Ovary (tissue), 9 donors: Measurements from ENCODE around the gene GUCY1A1. TPM values are rescaled to one million over a fixed set of nuclear protein-coding genes. Genes with fewer than 3 reads are reported as not detected.

Experiments
- DNase-seq, 5 donors: peaks; one replicate each; pipeline ENCODE4 v3.0.0-alpha.2; 2019 to 2020
- H3K27ac ChIP-seq, 2 donors: fragments of 200-600 bp; one replicate each; pipeline versions ENCODE4 v1.5.1 to v1.8.0; 2019 to 2022
- H3K27me3 ChIP-seq: fragments of 200-600 bp; one replicate; pipeline ENCODE4 v1.8.0; 2022
- H3K36me3 ChIP-seq: fragments of 200-600 bp; sonication (generic); one replicate; pipeline ENCODE4 v1.5.1; 2019
- H3K4me1 ChIP-seq: one replicate; pipeline ENCODE4 v1.8.1; 2013; ENCODE audit warnings: mild to moderate bottlenecking, moderate library complexity; ENCODE audit not compliant: insufficient read depth
- H3K4me3 ChIP-seq: fragments of 200-600 bp; sonication (generic); one replicate; pipeline ENCODE4 v1.5.1; 2017
- H3K9me3 ChIP-seq, 2 donors: fragments of 200-600 bp in 1 of 2; sonication (generic) in 1 of 2; one replicate each; pipeline versions ENCODE4 v1.5.1 to v1.8.1; 2013 to 2019; ENCODE audit warnings: mild to moderate bottlenecking in 1 of 2, moderate library complexity in 1 of 2
- CTCF ChIP-seq, 3 donors: fragments of 450-650 bp in 2 of 3; fragments of 200-600 bp in 1 of 3; IDR thresholded peaks; one replicate each; pipeline versions ENCODE4 v1.5.1 to v1.8.0; 2016 to 2022; ENCODE audit warnings: antibody characterized with exemption in 3 of 3, mild to moderate bottlenecking in 1 of 3
- EP300 ChIP-seq: sonication (generic); formaldehyde crosslinking; IDR thresholded peaks from one replicate; pipeline ENCODE4 v1.6.1; 2017; ENCODE audit warnings: antibody characterized with exemption
- POLR2A ChIP-seq: fragments of 450-650 bp; IDR thresholded peaks from one replicate; pipeline ENCODE4 v1.6.1; 2017; ENCODE audit warnings: antibody characterized with exemption, mild to moderate bottlenecking, moderate library complexity
- WGBS, 3 donors: extraction: QIAGEN DNeasy Blood & Tissue Kit in 1 of 3; methylation state at CpG; one replicate each; pipeline versions ENCODE4 v1.1.5 to v1.1.7; 2013 to 2017; 5-methylcytosine and 5-hydroxymethylcytosine counted together
- intact Hi-C, 4 donors: fragments of 100-400 bp; cut with DNase I; formaldehyde crosslinking; loops; one replicate each; pipeline versions ENCODE4 v1.11.0 to v1.15.1; 2022 to 2023
- polyA plus RNA-seq, 2 donors: library from polyadenylated mRNA; stranded (reverse); fragments of 200-250 nt in 1 of 2; fragments of 350-450 nt in 1 of 2; fragmentation: Illumina TruSeq in 1 of 2; extraction: RNeasy Lipid Tissue Mini Kit (QIAGEN cat#74804) in 1 of 2; gene quantifications; one replicate each; pipeline ENCODE4 v1.2.3, GENCODE V29; 2013 to 2014
- total RNA-seq, 7 donors: library from RNA; depleted of rRNA in 2 of 7; stranded (reverse); fragments of >200 nt in 2 of 7; fragmentation: NEBNext Ultra II Directional in 3 of 7; extraction: Animal tissue kit (Norgen Biotek cat#: 25700) in 3 of 7; gene quantifications; one replicate each; pipeline versions ENCODE4 v1.1.0 to v1.2.4, GENCODE V29; 2016 to 2023
- donor health status: DM: no; HTN: no; CAD: no; lungs with moderate emphysema.
- donor health status: DM: no; HTN: no; CAD: no.
- donor health status: Bipolar disorder and iron deficiency.
- donor health status: DM: yes; HTN: yes; CAD: no.
- donor health status: DM: no; HTN: no; CAD: no.
- donor health status: DM: yes; HTN: yes; CAD: no.

GUCY1A1 gene
- total and polyA plus RNA-seq, 9 donors = 3.0 to 26.9 (median 6.4) TPM

DNA sequence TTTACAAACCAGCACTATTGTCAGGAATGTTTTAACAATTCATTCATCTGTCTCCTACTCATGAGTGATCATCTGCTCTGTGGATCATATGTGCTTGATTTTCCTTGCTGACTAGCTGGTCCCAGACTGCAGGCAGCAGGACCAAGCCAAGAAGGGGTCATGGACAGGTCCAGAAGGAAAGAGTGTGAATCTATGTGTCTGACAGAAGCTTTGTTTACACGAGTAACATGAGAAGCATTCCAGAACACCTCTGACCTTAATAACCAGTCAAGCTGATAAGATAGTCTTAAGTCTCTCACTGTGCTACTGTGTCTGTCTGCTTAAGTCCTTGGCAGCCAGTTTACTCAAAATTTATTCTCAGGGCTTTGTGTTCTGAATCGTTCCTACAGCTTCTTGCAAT is 39.0 kb downstream of the GUCY1A1 start:
- intact Hi-C loops = no loop called here
- no peaks in the 10 kb centered on the region for H3K4me1 ChIP-seq
- WGBS, 3 donors = 3 to 6% (median 3%) methylated on average over 2 of the region's 2 CpGs

GRCh38 chr4:155706147-155706546 is 39.5 kb downstream of the GUCY1A1 start:
- no peaks in the 10 kb centered on the region for H3K9me3 ChIP-seq
- no peak overlapping the region for H3K4me3 ChIP-seq
- no peaks in the 10 kb centered on the region for H3K4me1 ChIP-seq
- no peak for TF ChIP-seq POLR2A
- TF ChIP-seq CTCF (IDR thresholded peaks at IDR 0.05) = no peak
- no peak for TF ChIP-seq EP300
- no peaks in the 10 kb centered on the region for H3K27me3 ChIP-seq
- no peak for DNase-seq
- H3K27ac ChIP-seq = no peak overlapping the region
- intact Hi-C loops = no loop called here
- no peaks in the 10 kb centered on the region for H3K36me3 ChIP-seq
- 34 to 45% (median 43%) methylated on average over 2 of the region's 2 CpGs for WGBS, 3 donors

More for the DNA sequence above, 39.0 kb downstream of the GUCY1A1 start:
- Histone ChIP-seq H3K27me3 (no peaks in the 10 kb centered on the region), H3K27ac (no peak overlapping the region), H3K36me3 (no peaks in the 10 kb centered on the region), H3K4me3 (no peak overlapping the region), H3K9me3 (no peaks in the 10 kb centered on the region)
- TF ChIP-seq CTCF (IDR thresholded peaks at IDR 0.05) (no peak), EP300 (no peak), POLR2A (no peak)
- no peak for DNase-seq

- intact Hi-C loops = no loop called here
- 74 to 89% (median 85%) methylated on average over 5 of the region's 5 CpGs for WGBS, 3 donors
- Histone ChIP-seq H3K36me3 (no peaks in the 10 kb centered on the region), H3K27ac (no peak overlapping the region), H3K4me3 (no peak overlapping the region), H3K4me1 (no peaks in the 10 kb centered on the region), H3K9me3 (no peaks in the 10 kb centered on the region), H3K27me3 (no peaks in the 10 kb centered on the region)
- no peak for TF ChIP-seq POLR2A
- no peak for TF ChIP-seq EP300
- no peak for TF ChIP-seq CTCF (IDR thresholded peaks at IDR 0.05)
- no peak for DNase-seq
Measured at GRCh38 chr4:155707251-155707650, 40.6 kb downstream of the GUCY1A1 start.

- intact Hi-C loops = no loop called here
- Histone ChIP-seq H3K9me3 (no peaks in the 10 kb centered on the region), H3K36me3 (no peaks in the 10 kb centered on the region), H3K4me1 (no peaks in the 10 kb centered on the region), H3K27me3 (no peaks in the 10 kb centered on the region), H3K27ac (no peak overlapping the region), H3K4me3 (no peak overlapping the region)
- no peak for TF ChIP-seq POLR2A
- no peak for TF ChIP-seq CTCF (IDR thresholded peaks at IDR 0.05)
- no peak for TF ChIP-seq EP300
- 82 to 89% (median 86%) methylated on average over 1 of the region's 1 CpG for WGBS, 3 donors
- DNase-seq = no peak
Measured at GRCh38 chr4:155708782-155709181, 42.1 kb downstream of the GUCY1A1 start.
